ENCODE data around the gene YTHDF1. TPM values are rescaled to one million over a fixed set of nuclear protein-coding genes. Genes with fewer than 3 reads are reported as not detected.

The YTHDF1 gene
- 21.2 and 22.1 TPM in 2 replicates for total RNA-seq (2014; rRNA removed; shearing (Covaris generic))

- DNase-seq (ENCODE audit: low read depth): peak; percentile 94
Measured at GRCh38 chr20:63216041-63216848, at the start of gene YTHDF1. YTHDF1 (minus strand) TSS chr20:63216131; CDS start chr20:63215892, 239 bp downstream.

DNA sequence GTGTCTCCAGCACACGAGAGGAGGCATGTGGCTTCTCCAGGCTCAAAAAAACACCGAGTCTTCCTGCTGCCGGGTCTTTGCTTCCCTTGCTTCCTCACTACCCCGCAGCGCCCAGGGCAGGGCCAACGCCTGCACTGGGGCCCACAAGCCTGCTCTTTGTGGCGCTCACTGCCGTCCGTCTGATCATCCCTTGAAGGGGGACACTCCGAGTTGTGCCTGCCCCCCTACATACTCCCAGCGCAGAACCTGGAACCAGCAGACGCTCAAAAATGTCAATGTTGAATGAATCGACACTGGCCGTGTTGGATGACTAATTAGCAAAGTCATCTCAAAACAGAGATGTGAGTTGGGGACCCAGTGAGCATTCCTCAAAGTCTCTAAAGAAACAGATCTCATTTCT, 48.6 kb upstream of the YTHDF1 start:
- no peak for DNase-seq (ENCODE audit: low read depth)

DNA sequence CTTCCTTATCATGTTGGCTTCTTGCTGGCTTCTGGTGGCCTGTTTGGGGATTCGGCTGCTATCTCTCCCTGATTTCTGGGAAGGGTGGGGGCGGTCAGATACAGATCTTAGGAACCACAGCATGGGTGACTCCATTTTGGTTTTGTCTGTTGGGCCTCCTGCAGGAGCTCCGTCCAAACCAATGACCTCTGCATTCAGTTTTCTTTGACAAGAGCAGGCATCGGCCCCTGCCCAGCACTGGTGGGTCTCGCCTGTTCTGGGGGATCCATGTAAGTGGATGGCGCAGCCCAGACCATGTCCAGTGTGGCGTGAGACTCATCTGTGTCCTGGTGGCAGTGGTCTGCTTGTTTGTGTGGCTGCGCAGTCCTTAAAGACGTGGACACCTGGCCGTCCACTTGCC, 48.1 kb upstream of the YTHDF1 start:
- no peak for DNase-seq (ENCODE audit: low read depth)

DNA sequence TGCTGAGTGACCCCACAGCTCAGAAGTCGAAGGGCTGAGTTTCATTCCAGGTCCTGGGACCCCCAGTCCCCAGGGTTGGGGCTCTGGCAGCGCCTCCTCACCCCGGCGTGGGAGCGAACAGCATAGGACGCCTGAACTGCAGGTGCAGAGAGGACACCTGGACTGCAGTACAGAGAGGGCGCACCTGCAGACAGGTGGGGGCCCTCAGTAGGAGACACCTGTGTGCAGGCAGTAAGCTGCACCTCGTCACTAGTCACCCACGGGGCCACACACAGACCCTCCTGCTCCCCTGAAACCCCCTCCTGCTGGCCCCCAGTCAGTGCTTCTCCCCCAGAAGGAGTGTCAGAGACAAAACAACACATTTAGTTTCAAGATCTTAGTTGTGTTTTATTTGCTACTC, 46.9 kb upstream of the YTHDF1 start:
- DNase-seq (ENCODE audit: low read depth): no peak

DNA sequence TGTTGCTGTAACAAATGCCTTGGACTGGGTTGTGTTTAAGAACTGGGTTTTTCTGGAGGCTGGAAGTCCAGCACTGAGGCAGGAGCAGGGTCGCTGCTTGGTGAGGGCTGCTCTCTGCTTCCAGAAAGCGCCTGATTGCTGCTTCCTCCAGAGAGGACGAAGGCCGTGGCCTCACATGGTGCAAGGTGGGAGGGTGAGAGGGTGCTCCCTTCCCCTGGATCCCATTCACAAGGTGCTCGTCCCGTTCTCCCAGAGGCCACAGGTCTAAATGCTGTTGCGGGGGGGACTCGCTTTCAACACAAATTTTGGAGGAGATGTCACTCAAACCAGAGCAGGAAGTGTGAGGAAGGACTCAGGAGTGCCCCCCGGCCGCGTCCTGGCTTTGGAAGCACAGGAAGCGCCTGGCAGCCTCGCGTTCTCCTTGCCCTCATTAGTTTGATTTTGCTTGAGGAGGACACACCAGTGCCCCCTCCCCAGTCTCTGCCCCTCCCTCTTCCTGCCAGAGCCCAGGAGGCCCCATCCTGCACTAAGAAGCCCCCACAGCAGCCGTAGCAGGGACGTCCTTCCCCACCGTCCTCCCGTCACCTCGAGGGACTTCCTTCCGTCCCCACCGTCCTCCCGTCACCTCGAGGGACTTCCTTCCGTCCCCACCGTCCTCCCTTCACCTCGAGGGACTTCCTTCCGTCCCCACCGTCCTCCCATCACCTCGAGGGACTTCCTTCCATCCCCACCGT, 46.0 kb upstream of the YTHDF1 start:
- DNase-seq (ENCODE audit: low read depth): no peak

- no peak for DNase-seq (ENCODE audit: low read depth)
Measured at GRCh38 chr20:63261060-63261794, 45.3 kb upstream of the YTHDF1 start.

- DNase-seq (ENCODE audit: low read depth): no peak
Measured at GRCh38 chr20:63260521-63260920, 44.6 kb upstream of the YTHDF1 start.

GRCh38 chr20:63259734-63260460, 44.0 kb upstream of the YTHDF1 start:
- no peak for DNase-seq (ENCODE audit: low read depth)

DNA sequence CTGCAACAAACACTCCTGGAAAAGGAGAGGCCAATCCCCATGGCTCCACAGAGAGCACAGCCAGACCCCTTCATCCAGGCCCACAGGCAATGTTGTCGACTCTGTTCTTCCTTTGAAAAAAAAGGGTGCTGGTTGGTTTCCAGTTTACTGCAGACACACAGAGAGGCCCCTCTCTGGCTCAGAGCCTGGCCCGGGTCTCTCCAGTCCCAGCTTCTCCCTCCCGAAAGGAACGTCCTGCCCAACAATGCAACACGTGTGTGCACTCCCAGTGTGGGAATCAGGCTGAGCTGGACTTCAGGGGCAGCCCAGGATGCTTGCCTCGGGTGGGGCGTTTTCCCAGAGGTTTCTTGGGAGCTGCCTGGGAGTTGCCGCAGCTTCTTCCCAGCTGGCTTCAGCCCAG, 42.9 kb upstream of the YTHDF1 start:
- DNase-seq (ENCODE audit: low read depth): no peak

DNA sequence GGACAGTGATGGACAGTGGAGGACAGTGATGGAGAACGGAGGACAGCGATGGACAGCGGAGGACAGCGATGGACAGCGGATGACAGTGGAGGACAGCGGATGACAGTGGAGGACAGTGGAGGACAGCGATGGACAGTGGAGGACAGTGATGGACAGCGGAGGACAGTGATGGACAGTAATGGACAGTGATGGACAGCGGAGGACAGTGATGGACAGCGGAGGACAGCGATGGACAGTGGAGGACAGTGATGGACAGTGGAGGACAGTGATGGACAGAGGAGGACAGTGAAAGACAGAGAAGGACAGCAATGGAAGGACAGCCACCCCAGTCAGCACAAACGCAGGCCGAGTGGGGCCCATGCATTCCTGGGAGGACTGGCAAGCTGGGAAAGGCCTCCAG, 41.7 kb upstream of the YTHDF1 start:
- DNase-seq (ENCODE audit: low read depth): no peak

- no peak for DNase-seq (ENCODE audit: low read depth)
Measured at GRCh38 chr20:63256954-63257353, 41.0 kb upstream of the YTHDF1 start.

DNA sequence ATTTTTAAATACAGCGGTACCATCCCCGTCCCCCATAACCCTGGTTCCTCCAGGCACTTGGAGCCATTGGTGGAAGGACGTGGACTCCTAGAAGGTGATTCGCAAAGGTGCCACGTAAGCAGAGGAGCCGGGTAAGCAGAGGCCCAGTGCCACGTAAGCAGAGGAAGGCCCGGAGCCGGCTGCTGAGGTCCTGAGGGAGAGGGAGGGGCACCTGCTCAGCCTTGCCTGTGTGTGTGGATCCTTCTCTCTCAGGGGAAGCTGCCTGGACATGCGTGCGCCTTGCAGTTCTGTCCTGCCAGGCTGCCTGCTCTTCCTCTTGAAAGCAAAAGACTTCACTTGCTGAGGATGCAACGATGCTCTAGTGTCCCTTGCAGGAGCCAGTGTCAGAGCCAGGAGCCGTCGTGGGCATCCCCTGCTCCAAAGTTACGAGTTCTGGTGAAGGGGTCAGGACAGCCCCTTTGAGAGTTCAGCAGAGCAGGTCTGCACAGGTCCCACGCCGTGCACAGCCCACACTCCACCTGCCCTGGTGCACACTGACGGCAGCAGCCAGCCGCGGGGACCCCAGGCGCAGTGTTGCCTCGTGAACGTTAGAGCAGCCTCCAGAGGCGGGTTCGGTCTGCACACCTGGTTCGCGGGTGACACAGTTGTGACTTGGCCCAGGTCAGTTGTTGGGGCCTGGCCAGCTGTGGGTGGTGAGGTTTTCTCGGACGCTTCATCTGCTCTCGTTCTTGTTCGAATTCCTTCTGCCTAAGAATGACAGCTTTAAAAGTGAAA, 40.2 kb upstream of the YTHDF1 start:
- DNase-seq (ENCODE audit: low read depth): no peak

- DNase-seq (ENCODE audit: low read depth): no peak
Measured at GRCh38 chr20:63254606-63255384, 38.9 kb upstream of the YTHDF1 start.

GRCh38 chr20:63254232-63254605, 38.3 kb upstream of the YTHDF1 start, which contains the start of gene NKAIN4:
NKAIN4 (minus strand) TSS chr20:63254463; CDS start chr20:63254450, 13 bp downstream.
- no peak for DNase-seq (ENCODE audit: low read depth)

DNA sequence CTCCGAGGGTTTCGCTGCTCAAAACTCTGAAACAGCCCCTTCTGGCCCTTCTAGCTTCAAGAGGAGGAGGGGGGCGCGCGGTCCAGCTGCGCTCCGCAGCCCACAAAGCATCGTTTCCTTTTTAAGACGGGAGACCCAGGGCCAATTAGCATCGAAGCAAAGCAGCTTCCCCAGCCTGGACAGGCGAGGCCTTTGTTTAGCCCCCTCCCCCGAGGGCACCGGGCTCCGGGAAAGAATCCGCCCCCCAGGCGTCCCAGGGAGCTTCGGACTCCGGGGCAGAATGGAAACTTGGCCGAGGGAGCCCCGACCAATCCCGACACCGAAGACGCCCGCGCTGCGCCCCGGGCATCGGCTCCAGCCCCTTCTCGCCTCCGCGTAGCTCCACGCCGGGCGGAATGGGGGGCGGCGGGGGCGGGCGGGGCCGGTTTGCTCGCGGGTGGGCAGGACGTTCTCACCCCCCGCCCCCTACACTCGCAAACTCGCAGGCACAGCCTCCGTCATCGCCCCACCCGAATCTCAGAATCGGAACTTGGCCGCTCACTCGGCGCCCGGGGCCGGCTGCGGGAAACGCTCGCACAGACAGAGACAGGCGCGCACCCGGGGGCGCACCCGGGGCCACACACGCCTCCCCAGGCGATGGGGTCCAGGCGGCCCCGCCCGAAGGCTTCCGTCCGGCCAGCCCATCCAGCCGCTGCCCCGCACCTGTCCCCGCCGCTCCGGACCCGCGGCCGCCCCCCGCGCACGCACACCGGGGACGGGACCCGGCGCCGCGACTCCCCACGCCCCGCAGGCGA, 37.7 kb upstream of the YTHDF1 start:
- no peak for DNase-seq (ENCODE audit: low read depth)

GRCh38 chr20:63253065-63253437, 37.1 kb upstream of the YTHDF1 start:
- no peak for DNase-seq (ENCODE audit: low read depth)

DNA sequence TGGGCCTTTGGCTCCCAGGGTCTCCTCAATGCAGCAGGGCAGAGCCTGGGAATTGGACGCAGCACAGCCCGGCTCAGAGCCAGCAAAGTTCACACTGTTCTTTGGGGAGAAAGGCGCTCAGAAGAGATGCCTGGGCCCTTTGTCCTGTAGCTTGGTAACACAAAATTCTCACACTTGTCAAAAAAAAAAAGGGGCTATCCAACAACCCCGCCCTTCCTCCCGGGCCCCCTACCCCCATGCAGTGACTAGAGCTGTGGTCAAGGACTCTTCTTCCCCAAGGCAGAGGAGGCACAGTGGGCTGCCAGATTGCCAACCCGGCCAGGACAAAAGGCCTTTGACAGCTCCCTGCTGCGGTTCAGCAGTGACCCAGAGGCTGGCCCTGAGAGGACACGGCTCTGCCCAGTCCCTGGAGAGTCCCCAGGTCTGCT, 36.4 kb upstream of the YTHDF1 start:
- no peak for DNase-seq (ENCODE audit: low read depth)

DNA sequence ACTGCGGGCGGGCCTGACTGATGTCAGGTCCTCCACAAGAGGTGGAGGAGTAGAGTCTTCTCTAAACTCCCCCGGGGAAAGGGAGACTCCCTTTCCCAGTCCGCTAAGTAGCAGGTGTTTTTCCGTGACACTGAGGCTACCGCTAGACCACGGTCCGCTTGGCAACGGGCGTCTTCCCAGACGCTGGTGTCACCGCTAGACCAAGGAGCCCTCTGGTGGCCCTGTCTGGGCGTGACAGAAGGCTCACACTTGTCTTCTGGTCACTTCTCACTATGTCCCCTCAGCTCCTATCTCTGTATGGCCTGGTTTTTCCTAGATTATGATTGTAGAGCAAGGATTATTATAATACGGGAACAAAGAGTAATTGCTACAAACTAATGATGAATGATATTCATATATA, 35.4 kb upstream of the YTHDF1 start:
- peak; percentile 26 for DNase-seq (ENCODE audit: low read depth)

DNA sequence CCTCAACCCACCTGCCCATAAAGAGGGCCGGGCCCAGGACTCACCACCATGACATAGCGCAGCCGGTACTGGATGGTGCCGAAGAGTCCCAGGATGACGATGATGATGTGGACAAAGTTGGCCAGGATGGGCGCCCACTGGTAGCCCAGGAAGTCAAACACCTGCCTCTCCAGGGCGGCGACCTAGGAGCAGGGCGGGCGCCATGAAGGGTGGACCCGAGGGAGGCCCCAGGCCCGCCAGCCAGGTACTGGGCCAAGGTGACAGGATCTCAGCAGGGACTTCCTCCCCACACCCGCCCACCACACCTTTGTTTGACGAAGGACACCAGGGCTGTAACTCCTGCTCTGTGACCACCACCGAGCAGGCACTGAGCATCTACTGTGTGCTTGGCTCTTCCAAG, 34.0 kb upstream of the YTHDF1 start:
- DNase-seq (ENCODE audit: low read depth): no peak
